Measurements from ENCODE around the gene ANXA11.
"Not testable (repeated sequence)": the region's sequence is repeated elsewhere in the genome, so short reads cannot be mapped to it uniquely, and the experiment has no call there.

The ANXA11 gene

DNA sequence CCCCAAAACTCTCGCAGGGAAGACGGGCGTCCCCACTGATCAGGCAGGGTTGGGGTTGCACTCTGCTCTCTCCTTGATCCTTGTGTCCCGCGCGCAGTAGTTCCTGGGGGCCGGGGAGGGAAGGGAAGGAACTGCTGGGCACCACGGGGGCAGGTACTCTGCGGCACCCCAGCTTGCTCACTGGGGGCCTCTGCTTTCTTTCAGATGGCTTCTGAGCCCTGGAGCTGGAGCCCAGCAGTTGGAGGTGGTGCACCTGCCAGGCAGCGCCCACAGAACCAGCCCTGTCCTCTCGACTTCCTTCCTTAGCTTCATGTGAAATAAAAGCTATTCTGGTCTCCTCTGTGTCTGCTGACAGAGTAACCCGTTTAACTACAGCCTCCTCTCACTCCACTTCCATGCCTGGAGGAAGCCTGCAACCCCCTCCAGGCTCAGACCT is 60.6 kb downstream of the ANXA11 start:
- peak in 1 of 2 donors; percentile 20 for DNase-seq

- DNase-seq = peak in 1 of 2 donors; percentile 22
Observed at GRCh38 chr10:80144067-80144695, 61.2 kb downstream of the ANXA11 start.

- DNase-seq = no peak
Observed at GRCh38 chr10:80141696-80142460, 63.5 kb downstream of the ANXA11 start.

- no peak for DNase-seq
Observed at GRCh38 chr10:80140251-80140650, 65.1 kb downstream of the ANXA11 start.

- no peak for DNase-seq
Observed at GRCh38 chr10:80139265-80139664, 66.1 kb downstream of the ANXA11 start.

DNA sequence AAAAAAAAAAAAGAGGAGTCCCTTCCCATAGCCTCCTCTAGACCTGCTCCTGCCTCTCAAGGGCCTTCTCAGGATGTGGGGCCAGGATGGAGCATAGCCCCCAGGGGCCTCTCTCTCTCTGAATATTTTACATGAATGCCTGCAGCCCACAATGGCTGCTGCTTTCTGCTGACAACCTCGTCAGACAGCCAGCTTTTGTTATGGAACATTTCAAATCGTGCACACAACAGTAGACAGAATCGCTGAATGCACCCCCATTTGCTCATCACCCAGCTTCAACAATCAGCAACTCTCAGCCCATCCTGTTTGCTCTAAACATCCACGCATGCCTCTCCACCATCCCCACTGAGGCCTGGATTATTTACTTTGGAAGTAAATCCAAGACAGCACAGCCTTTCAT is 67.4 kb downstream of the ANXA11 start:
- DNase-seq = no peak

GRCh38 chr10:80137031-80137862 is 68.1 kb downstream of the ANXA11 start:
- no peak for DNase-seq

DNA sequence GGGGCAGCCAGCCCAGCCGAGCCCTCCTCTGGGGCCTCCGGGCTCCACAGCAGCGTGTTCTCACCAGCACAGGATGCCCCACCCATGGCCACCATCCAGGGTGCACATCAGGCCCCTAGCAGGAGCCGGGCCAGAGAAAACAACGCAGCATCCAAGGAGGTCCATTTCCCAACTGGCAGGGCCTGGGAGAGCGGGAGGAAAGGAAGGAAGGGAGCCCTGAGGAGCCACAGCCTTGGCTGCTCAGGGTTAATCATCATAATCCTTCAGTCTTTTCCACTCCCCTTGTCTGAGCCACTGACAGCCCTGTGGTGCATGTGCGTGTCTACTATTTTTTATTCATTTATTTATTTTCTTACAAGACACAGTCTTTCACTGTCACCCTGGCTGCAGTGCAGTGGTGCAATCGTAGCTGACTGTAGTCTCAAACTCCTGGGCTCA is 69.2 kb downstream of the ANXA11 start:
- DNase-seq = no peak

- DNase-seq = not testable (repeated sequence)
Observed at GRCh38 chr10:80133687-80134086, 71.7 kb downstream of the ANXA11 start.

GRCh38 chr10:80133206-80133605 is 72.1 kb downstream of the ANXA11 start:
- no peak for DNase-seq

- no peak for DNase-seq
Observed at GRCh38 chr10:80132299-80133139, 72.8 kb downstream of the ANXA11 start, which contains the start of gene PLAC9. PLAC9 (plus strand) TSS chr10:80132730; CDS start chr10:80132763, 33 bp downstream.

- DNase-seq = no peak
Observed at GRCh38 chr10:80131499-80131901, 73.8 kb downstream of the ANXA11 start.

DNA sequence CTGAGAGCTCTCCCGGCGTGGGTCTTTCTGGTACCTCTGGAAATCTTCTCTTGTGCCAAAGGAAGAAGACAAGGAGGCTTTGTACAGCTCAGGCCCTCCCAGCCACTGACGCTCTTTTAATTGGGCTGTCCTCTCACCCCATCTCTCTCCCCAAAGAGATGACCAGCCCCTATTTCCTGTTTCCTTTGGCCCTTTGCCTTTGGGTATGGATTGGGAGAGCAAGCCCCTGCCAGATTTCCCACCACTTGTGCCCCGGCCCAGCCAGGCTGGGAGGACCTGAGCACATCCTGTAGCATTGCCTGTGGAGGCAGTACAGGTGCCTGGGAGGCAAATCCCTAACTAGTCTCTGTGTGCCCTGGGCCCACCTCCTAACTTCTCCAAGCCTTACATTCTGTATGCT is 78.5 kb downstream of the ANXA11 start:
- DNase-seq = no peak

DNA sequence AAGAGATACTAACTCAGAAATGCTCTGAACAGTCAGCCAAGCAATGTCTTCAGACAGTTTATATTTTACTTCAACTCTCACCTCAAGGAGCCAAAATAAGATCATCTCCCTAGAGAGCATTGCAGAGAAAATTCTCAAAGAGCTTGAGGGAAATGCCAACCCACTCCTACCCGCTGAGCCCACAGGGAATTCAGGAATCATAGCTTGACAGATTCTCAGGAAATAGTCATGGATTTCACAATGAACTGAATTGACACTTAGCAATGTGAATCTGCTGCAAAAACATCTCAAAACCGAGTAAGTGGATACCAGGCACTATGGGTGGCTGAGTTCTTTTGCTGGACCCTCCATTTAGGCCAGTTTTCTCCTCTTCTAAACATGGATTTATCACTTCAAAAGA is 82.6 kb downstream of the ANXA11 start:
- no peak for DNase-seq

- DNase-seq = no peak
Observed at GRCh38 chr10:80122110-80122710, 83.1 kb downstream of the ANXA11 start.

GRCh38 chr10:80118669-80119068 is 86.7 kb downstream of the ANXA11 start:
- DNase-seq = no peak

GRCh38 chr10:80110986-80111385 is 94.4 kb downstream of the ANXA11 start:
- DNase-seq = no peak

DNA sequence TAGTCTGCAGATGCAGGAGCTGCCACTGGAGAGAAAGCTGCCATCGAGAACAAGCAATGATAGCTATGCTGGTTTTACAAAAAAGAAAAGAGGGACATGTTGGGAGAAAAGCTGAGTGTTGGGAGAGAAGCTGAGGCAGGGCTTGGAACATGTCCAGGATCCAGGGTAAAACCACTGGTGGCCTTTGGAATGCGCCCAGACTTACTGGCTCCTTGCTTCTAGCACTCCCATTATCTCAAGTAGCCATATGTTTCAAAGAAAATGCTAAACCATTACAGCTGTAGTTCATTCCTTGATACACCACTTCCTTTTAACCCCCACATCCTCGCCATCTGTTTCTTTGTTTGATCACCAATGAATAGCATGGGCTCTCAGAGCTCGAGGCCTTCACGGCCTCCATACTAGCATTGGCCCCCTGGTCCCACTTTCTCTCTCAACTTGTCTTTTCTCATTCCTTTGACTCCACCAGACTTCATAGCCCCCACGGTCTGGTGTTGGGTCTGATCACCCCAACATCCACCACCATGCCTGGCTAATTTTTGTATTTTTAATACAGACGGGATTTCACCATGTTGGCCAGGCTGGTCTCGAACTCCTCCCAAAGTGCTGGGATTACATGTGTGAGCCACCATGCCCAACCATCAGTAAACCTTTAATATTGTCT is 96.6 kb downstream of the ANXA11 start:
- no peak for DNase-seq

DNA sequence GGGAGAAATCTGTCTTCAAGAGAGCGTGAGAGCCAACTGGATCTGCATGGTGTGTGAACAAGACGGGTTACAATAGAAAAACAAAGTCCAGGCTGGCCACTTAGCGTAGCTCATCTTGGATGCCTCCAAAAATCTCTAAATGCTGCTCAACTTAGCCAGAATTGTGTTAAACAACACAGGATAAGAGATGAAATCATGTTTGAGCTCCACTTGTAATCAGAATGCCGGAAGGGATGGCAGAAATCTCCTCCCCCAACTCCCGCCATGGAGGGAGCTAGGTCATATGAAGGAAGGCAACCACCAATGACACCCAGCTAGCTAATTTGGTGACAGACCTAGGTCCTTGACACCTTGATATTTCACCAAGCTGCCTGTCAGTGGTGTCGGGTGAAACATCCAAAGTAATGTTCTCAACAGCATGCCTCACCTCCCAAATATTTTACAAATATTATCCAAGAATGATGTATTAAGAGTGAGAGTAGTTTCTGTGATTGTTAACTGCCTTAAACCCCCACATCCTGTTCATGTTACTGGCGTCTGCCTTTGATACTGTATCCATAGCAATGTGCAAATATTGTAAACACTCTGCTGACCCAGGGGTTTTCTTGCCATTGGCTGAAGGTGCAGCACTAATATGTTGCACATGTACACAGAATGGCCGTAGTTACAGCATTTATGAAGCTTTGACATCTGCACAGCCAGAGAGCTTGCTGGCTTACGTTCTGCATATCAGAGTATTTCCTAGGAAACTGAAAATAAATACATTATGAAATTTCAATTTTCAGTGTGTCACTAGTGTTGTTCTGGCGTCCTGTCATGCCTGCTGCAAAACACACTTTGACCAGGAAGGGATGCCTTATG is 101.0 kb downstream of the ANXA11 start:
- DNase-seq = peak in 1 of 2 donors; percentile 54

Data from CD4-positive, alpha-beta T cell treated with Interleukin-4 for 1 hour (primary cell).